ENCODE results near the gene MEA1.

MEA1 gene

GRCh38 chr6:43037706-43038105 lies 24.0 kb upstream of the MEA1 start:
- DNase-seq, result no peak

DNA sequence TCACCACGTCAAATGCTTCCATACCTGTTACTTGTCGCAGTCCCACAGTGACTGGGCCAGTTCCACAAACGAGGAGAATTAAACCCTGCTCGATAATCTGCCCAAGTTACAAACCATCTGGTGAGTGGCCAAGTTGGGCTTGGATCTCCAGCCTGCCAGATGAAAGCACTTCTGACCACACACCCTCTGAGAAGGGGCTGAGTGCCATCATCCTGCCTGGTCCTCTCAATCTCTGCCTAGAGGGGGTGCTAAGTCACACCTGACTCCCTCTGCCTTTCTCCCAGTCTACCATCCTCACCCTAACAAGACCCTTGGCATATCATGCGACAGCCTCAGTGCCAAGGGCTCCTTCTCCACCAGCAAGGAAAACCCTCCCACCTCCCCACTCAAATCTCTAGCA lies 23.5 kb upstream of the MEA1 start:
- DNase-seq, result no peak

DNA sequence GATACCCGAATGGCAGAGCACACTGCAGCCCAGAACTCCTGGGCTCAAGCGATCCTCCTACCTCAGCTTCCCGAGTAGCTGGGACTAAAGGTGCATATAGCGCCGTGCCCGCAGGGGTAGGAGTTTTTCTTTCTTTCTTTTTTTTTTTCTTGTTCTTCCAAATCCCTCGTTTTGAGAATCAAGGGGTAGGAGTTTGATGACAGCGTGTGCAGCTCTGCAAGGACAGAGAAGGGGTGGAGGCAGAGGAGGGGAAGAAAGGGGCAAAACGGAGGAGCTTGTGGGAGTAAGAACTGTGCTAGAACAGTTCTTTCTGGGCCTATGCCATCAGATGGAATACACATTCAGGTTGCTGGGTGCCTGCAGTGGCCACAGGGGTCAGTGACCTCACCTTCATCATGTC lies 23.0 kb upstream of the MEA1 start:
- DNase-seq, result no peak

DNA sequence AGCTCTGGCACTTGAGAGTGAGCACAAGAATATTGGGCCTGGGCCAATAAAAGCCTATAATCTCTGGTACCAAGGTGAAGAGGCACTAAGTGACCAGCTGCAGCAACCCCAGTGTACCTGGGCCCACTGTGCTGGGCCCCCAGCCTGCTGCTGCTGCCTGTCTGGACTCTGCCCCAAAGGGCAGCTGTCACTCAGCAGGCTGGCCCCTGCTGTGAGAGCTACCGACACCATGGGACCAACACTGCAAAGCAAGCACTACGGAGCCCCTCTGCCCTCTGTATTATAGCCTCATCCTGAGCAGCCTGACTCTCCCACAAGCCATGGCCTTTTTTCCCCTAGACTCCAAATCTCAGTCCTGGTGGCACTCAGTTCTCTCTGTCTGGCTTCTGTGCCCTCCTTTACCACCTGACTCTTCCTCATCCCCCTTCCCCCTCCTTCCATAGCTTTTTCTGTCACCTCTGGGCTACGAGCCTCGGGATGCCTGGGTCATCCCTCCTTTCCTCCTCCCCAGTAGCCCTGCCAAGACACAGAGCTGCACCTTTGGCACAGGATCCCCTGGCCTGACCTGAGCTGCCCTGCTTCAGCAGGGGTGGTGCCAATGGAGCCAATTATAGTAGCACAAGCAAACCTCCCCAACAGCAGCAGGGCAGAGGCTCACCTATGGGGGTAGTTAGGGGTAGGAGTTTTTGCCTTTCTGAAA lies 21.9 kb upstream of the MEA1 start:
- DNase-seq, result no peak

GRCh38 chr6:43034190-43034525 lies 20.4 kb upstream of the MEA1 start:
- DNase-seq, result no peak

DNA sequence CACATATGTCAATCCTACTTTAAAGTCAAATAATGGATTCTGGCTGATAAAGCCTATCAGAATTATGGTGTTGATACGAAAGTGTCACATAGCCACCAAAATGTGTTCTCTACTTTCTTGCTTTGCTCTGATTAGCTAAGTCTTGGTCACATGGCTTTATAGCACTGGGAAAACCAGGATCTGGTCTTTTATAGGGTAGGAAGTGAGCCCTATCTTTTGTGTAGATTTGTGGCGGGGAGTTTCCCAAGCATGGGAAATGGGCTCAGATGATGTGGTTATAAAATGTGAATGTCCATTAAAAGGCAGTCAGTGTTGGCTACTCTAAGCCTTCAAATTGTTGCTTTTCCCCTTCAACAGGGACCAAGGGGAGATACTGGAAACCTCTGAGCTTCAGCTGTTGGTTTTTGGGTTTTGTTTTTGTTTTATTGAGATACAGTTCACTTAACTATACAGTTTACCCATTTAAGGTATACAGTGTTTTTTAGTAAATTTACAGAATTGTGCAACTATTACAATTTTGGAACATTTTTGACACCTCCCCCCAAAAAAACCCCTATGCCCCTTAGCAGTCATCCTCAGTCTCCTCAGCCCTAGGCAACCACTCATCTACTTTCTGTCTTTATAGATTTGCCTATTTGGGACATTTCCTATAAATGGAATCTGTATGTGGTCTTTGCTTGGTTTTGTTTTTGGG lies 19.9 kb upstream of the MEA1 start:
- no peak for DNase-seq

DNA sequence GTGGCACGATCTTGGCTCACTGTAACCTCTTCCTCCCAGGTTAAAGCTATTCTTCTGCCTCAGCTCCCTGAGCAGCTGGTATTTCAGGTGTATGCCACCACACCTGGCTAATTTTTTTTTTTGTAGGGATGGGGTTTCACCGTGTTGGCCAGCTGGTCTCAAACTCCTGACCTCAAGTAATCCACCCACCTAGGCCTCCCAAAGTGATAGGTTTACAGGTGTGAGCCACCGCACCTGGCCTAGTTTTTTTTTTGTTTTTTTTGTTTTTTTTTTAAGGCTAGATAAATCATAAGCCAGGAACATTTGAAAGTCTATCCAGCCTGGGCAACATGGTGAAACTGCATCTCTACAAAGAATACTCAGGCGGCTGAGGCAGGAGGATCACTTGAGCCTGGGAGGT lies 18.6 kb upstream of the MEA1 start:
- DNase-seq, result no peak

DNA sequence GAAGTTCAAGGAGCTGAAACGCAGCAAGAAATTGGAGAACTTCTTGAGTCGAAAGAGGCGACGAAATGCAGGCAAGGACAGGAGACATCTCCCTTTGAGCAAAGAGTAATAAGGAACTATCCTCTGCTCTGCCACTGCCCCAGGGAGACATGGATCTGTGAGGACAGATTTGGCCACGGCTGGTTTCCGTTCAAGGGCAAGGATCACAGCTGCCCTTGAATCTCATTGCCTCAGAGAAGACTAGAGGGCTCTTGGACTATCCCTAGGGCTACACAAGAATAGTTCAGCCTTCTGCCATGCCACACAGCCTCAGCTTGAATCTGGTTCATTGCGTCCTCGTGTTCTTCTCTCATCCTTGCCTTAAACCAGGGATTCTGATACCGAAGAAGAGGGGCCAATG lies 15.4 kb upstream of the MEA1 start:
- no peak for DNase-seq

GRCh38 chr6:43026365-43026764 lies 12.6 kb upstream of the MEA1 start:
- DNase-seq, result no peak

- no peak for DNase-seq
These were observed 10.7 kb upstream of the MEA1 start for GRCh38 chr6:43024436-43024835.

- DNase-seq, result peak; percentile 78
These were observed 7.7 kb upstream of the MEA1 start, which contains the start of gene RRP36 for GRCh38 chr6:43021270-43022047. TSS of gene RRP36 (plus strand) at chr6:43021623. CDS start at chr6:43021655, 32 bp downstream.

GRCh38 chr6:43020847-43021246 lies 7.1 kb upstream of the MEA1 start:
- no peak for DNase-seq

DNA sequence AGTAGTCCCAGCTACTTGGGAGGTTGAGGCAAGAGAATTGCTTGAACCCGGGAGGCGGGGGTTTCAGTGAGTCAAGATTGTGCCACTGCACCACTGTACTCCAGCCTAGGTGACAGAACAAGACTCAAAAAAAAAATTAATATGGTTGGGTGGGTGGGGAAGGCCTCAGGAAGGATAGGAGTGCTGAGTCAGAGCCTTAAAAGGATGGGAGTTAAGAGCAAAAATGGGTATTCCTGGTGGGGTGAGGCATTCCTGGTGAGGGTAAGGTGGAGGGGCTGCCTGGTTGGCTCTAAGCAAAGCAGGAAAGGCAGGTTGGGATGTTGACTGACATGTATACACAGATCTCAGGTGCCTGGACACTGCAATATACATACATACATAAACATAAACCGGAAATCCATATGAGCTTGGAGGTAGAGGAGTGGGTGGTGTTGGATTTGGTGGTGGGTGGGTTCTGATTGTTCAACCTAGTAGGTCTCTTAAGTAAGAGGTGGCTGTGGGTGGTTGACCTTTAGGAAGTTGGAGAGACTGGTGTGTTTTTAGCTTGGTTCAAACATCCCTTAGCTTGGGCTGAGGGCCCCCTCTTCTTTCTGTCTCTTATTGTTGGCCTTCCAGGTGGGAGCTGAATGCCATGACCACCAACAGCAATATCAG lies 6.4 kb upstream of the MEA1 start:
- DNase-seq, result no peak

DNA sequence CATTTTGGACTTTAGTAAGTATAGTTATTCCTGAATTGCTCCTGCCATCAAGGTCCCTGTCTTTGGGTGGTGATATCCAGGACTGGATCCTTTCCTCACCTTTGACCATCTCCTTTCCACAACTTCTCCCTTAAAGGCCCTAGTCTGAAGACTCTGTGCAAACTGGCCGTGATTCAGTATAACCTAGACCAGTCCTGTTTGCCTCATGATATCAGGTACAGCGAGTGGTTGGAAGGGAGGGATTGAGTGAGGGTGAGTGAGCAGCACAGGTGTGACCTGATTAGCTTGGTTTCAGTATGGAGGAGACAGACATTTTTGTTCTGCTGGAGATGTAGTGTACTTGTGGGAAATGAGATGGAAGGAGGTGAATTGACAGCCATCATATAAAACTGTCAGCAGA lies 5.4 kb upstream of the MEA1 start:
- DNase-seq, result no peak

GRCh38 chr6:43016943-43017334 lies 3.2 kb upstream of the MEA1 start:
- no peak for DNase-seq

- no peak for DNase-seq
These were observed 2.6 kb upstream of the MEA1 start for GRCh38 chr6:43016176-43016942.

- no peak for DNase-seq
These were observed 726 bp upstream of the MEA1 start for GRCh38 chr6:43014434-43014909.

DNA sequence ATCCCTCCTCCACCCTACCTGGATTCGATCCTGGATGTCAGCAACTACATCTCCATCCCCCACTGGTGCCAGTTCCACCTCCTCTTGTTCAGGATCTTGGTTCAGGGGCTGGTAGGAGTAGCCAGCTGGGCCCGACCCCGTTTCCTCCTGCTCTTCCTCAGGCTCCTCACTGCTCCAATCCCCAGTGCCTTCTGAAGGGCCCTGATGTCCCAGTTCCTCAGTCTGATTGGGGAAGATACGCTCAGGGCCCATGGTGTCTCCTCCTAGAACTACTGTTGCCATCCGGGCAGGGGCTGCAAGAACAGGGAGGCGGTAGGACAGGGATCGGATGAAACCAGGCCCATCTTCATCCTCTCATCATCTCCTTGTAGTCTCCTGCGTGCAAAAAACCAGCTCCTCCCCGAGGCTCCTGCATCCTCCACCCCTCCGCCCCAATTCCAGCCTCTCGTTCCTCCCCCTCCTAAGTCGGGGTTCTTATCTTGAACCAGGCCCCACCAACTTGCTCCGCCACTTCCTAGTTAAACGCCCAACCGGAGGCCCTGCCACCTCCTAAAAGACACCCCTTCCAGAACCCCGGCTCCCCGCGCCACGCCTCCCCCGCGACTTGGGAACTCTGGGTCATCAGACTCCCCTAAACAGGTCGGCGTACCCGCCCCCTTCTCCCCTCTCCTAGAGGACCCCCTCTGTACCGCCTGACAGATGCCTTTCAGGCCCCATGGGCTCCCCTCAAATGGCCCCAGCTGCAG lies 476 bp downstream of the MEA1 start:
- DNase-seq, result no peak

- no peak for DNase-seq
These were observed 1.4 kb downstream of the MEA1 start for GRCh38 chr6:43012364-43012763.

DNA sequence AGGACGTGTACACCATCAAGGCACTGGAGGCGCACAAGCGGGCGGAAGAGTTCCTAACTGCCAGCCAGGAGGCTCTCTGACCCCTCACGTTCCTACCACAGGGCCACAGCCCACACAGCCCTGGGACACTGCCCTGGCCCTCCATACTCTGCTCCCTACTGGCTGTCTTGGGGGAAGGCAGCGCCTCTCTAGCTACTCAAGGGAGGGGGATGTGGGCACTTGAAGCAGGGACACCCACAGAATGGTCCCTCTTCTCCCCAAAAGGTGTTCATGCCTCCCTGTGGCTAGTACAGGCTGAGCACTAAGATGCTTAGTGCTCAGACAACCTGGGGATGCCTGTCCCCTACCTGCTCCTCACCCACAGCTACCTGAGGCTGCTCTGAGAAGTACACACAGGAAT lies 2.5 kb downstream of the MEA1 start:
- DNase-seq, result no peak

DNA sequence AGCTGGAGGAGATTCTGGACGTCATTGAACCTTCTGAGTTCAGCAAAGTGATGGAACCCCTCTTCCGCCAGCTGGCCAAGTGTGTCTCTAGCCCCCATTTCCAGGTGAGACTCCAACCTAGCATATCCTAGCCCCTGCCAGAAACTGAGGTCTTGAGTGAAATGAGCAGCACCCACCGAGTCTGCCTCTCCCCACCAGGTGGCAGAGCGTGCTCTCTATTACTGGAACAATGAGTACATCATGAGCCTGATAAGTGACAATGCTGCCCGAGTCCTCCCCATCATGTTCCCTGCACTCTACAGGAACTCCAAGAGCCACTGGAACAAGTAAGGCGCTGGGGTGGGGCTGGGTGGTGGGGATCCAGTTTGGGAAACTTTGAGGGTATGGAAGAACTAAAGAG lies 4.6 kb downstream of the MEA1 start:
- DNase-seq, result peak; percentile 34

GRCh38 chr6:43007126-43007525 lies 6.6 kb downstream of the MEA1 start:
- no peak for DNase-seq
